GM18873 (cell line): Measurements from ENCODE around the gene NMUR1.

Experiments
- ATAC-seq: cut with Tn5 transposase; IDR thresholded peaks from one replicate; pipeline ENCODE4 v1.9.1; 2021; ENCODE audit warnings: mild to moderate bottlenecking, moderate library complexity, moderate number of reproducible peaks; ENCODE audit not compliant: unreplicated experiment, low FRiP score

Gene NMUR1

GRCh38 chr2:231554748-231555545 is 24.7 kb upstream of the NMUR1 start:
- no peak for ATAC-seq

- ATAC-seq = no peak
Measured at GRCh38 chr2:231554327-231554726, 24.1 kb upstream of the NMUR1 start.

- ATAC-seq = no peak
Measured at GRCh38 chr2:231552752-231553151, 22.5 kb upstream of the NMUR1 start.

- ATAC-seq = no peak
Measured at GRCh38 chr2:231549446-231550239, 19.4 kb upstream of the NMUR1 start.

GRCh38 chr2:231548752-231549151 is 18.5 kb upstream of the NMUR1 start:
- ATAC-seq = no peak

- ATAC-seq = no peak
Measured at GRCh38 chr2:231547315-231548110, 17.3 kb upstream of the NMUR1 start.

- ATAC-seq = no peak
Measured at GRCh38 chr2:231546014-231546715, 15.9 kb upstream of the NMUR1 start.

- ATAC-seq = peak; percentile 98
Measured at GRCh38 chr2:231545105-231545902, 15.1 kb upstream of the NMUR1 start.

GRCh38 chr2:231542136-231542535 is 11.9 kb upstream of the NMUR1 start:
- ATAC-seq = no peak

- no peak for ATAC-seq
Measured at GRCh38 chr2:231541645-231542044, 11.4 kb upstream of the NMUR1 start.

GRCh38 chr2:231539991-231540390 is 9.7 kb upstream of the NMUR1 start:
- no peak for ATAC-seq

- ATAC-seq = no peak
Measured at GRCh38 chr2:231535961-231536360, 5.7 kb upstream of the NMUR1 start.

- ATAC-seq = no peak
Measured at GRCh38 chr2:231533777-231534125, 3.5 kb upstream of the NMUR1 start.

- ATAC-seq = no peak
Measured at GRCh38 chr2:231533086-231533776, 3.0 kb upstream of the NMUR1 start.

GRCh38 chr2:231532756-231533035 is 2.5 kb upstream of the NMUR1 start:
- no peak for ATAC-seq

- ATAC-seq = no peak
Measured at GRCh38 chr2:231531883-231532755, 1.9 kb upstream of the NMUR1 start.

GRCh38 chr2:231531466-231531865 is 1.2 kb upstream of the NMUR1 start:
- no peak for ATAC-seq

GRCh38 chr2:231528636-231529030 is 1.6 kb downstream of the NMUR1 start:
- no peak for ATAC-seq
